Osteoblast (primary cell): Measurements from ENCODE around the gene NINJ1. TPM values are rescaled to one million over a fixed set of nuclear protein-coding genes. Genes with fewer than 3 reads are reported as not detected.

Experiments used
- DNase-seq: peaks from one replicate; pipeline ENCODE4 v3.0.0; 2011; ENCODE audit warnings: low spot score, mixed read lengths; ENCODE audit not compliant: insufficient read length; ENCODE audit errors: missing footprints
- H2AFZ ChIP-seq: 2 replicates; pipeline ENCODE4 v1.6.0; 2011; ENCODE audit warnings: mild to moderate bottlenecking, low read length
- H3K27ac ChIP-seq: 2 replicates; pipeline ENCODE4 v1.5.1; 2011; ENCODE audit warnings: mild to moderate bottlenecking, low read depth, low read length, moderate library complexity
- H3K27me3 ChIP-seq: 2 replicates; pipeline ENCODE4 v1.6.0; 2012; ENCODE audit warnings: mild to moderate bottlenecking, control low read depth, inconsistent platforms, low read length, moderate library complexity; ENCODE audit not compliant: insufficient read depth
- H3K36me3 ChIP-seq: 2 replicates; pipeline ENCODE4 v1.5.1; 2011; ENCODE audit warnings: mild to moderate bottlenecking, low read length, control low read depth, moderate library complexity; ENCODE audit not compliant: insufficient read depth
- H3K4me1 ChIP-seq: 2 replicates; pipeline ENCODE4 v1.5.1; 2011; ENCODE audit warnings: mild to moderate bottlenecking, low read length, control low read depth, moderate library complexity; ENCODE audit not compliant: insufficient read depth
- H3K4me2 ChIP-seq: 2 replicates; pipeline ENCODE4 v1.6.0; 2011; ENCODE audit warnings: mild to moderate bottlenecking, low read length; ENCODE audit not compliant: insufficient read depth
- H3K4me3 ChIP-seq: fragments of 200-600 bp; sonication (generic); 3 replicates; pipeline ENCODE4 v1.5.1; 2012; ENCODE audit warnings: mild to moderate bottlenecking, low read length, inconsistent platforms; ENCODE audit not compliant: insufficient read depth
- H3K79me2 ChIP-seq: 2 replicates; pipeline ENCODE4 v1.6.0; 2012; ENCODE audit warnings: mild to moderate bottlenecking, low read length, control low read depth, inconsistent platforms; ENCODE audit not compliant: insufficient read depth
- H3K9me3 ChIP-seq: 2 replicates; pipeline ENCODE4 v1.5.1; 2011; ENCODE audit warnings: low read depth, low read length, control low read depth
- H4K20me1 ChIP-seq: 2 replicates; pipeline ENCODE4 v1.6.0; 2012; ENCODE audit warnings: mild to moderate bottlenecking, low read length, control low read depth; ENCODE audit not compliant: insufficient read depth
- total RNA-seq: library from RNA; depleted of rRNA; stranded (reverse); fragments of >200 nt; gene quantifications from 2 replicates; pipeline ENCODE4 v1.2.3, GENCODE V29; 2012
- TF ChIP-seq, protein P1 (sequence below): IDR thresholded peaks from 2 replicates; pipeline ENCODE4 v1.5.1; 2011; ENCODE audit warnings: mild to moderate bottlenecking, low read depth, low read length, moderate library complexity; ENCODE audit errors: extremely low read depth

NINJ1 gene
- total RNA-seq, 1 donor: 34.7 TPM

DNA sequence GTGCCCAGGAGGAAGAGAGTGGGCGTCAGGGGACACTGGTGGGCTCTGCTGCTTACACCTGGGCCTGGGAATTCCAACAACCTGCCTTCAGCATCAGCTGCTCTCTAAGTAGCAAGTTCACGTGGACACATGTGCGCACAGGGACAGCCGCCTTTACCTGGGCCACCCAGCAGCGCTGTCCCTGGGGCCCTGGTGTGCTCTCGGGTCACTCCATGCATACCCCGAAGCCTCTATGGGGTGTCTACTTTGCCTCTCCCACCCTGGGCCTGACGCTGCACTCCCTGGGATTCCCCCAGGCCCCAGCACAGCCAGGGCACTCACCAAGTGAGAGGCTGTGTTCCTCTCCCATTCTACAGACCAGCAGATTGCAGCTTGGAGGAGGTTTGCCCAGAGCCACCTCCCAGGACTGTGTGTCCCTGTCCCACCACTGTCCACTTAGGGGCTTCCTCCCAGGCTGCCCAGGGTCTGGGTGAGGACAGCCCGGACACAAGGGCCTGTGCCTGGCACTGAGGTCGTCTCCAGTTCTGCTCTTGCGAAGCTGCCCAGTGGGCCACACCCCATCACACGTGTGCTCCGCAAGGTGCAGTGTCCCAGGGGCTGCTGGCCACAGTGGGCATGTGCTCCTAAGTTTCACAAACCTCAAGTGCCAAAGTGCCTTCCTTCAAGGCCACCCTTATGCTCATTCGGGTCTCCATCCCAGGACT lies 5.9 kb downstream of the NINJ1 start:
- H3K4me3 ChIP-seq: no peak overlapping the region
- H3K79me2 ChIP-seq: peaks cover 44% of the 10 kb centered on the region
- H3K4me1 ChIP-seq: peaks cover 11% of the 10 kb centered on the region
- H4K20me1 ChIP-seq: peaks cover 41% of the 10 kb centered on the region
- no peak overlapping the region for H3K4me2 ChIP-seq
- DNase-seq: peak; percentile 32
- H2AFZ ChIP-seq: no peak overlapping the region
- no peaks in the 10 kb centered on the region for H3K27me3 ChIP-seq
- peaks cover 2% of the 10 kb centered on the region for H3K36me3 ChIP-seq
- TF ChIP-seq, protein P1, sequence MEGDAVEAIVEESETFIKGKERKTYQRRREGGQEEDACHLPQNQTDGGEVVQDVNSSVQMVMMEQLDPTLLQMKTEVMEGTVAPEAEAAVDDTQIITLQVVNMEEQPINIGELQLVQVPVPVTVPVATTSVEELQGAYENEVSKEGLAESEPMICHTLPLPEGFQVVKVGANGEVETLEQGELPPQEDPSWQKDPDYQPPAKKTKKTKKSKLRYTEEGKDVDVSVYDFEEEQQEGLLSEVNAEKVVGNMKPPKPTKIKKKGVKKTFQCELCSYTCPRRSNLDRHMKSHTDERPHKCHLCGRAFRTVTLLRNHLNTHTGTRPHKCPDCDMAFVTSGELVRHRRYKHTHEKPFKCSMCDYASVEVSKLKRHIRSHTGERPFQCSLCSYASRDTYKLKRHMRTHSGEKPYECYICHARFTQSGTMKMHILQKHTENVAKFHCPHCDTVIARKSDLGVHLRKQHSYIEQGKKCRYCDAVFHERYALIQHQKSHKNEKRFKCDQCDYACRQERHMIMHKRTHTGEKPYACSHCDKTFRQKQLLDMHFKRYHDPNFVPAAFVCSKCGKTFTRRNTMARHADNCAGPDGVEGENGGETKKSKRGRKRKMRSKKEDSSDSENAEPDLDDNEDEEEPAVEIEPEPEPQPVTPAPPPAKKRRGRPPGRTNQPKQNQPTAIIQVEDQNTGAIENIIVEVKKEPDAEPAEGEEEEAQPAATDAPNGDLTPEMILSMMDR: no peak
- H3K27ac ChIP-seq: no peak overlapping the region
- no peaks in the 10 kb centered on the region for H3K9me3 ChIP-seq

DNA sequence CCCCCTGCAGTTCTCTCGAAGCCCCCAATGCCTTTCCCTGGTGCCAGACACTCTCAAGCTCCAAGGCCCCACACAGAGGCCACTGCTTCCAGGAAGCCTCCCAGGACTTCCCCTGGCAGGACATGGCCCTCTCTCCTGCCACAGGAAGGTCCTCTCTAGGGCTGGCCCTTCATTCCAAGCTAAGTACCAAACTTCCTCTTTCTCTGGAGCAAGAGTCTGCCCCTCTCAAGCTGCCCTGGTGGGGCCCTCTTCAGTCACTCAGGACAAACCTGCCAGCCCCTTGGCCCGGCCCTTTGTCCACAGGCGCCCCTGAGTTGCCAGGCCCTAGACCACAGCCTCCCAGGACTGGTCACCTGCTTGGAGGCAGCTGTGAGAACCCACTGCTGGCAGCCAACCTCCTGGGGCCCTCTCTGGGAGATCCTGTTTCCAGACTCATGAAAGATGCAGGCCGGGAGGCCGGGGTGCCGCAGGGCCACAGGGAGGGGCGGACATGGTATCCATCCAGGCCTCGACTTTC lies 6.6 kb downstream of the NINJ1 start:
- no peaks in the 10 kb centered on the region for H3K9me3 ChIP-seq
- TF ChIP-seq, protein P1: no peak
- H2AFZ ChIP-seq: no peak overlapping the region
- peak; percentile 64 for DNase-seq
- peaks cover 2% of the 10 kb centered on the region for H3K36me3 ChIP-seq
- H3K27ac ChIP-seq: no peak overlapping the region
- no peak overlapping the region for H3K4me3 ChIP-seq
- H3K4me2 ChIP-seq: no peak overlapping the region
- H4K20me1 ChIP-seq: peaks cover 41% of the 10 kb centered on the region
- H3K4me1 ChIP-seq: peaks cover 4% of the 10 kb centered on the region
- peaks cover 41% of the 10 kb centered on the region for H3K79me2 ChIP-seq
- H3K27me3 ChIP-seq: no peaks in the 10 kb centered on the region

DNA sequence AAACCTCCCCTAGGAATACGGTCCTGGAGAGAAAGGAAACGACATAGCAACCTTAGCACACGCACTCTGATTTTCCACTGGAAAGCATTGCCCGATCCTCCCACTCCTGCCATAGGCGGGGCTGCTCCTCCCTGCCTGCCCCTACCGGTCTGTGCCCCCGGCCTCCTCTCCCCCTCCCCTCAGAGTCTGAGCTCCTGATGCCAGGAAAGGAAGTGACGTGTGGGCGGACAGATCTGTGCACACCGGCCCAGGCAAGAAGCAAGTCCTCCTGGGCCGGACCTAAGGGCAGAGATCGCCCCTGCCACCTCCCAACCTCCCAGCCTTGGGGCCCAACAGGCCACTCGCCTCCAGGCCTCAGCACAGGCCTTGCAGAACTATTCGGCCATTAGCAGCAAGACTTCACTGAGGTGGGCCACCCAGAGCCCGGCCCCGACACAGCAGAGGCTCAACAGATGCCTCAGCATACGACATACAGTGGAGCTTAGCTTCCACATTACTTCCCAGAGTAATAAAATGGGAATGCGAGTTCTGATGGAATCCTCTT lies 7.2 kb downstream of the NINJ1 start:
- Histone ChIP-seq H3K27me3 (no peaks in the 10 kb centered on the region), H3K36me3 (peaks cover 2% of the 10 kb centered on the region), H3K4me1 (no peaks in the 10 kb centered on the region), H3K79me2 (peaks cover 35% of the 10 kb centered on the region), H3K4me2 (no peak overlapping the region), H3K4me3 (no peak overlapping the region), H2AFZ (no peak overlapping the region), H3K27ac (no peak overlapping the region), H3K9me3 (no peaks in the 10 kb centered on the region), H4K20me1 (peaks cover 40% of the 10 kb centered on the region)
- TF ChIP-seq, protein P1: no peak
- DNase-seq: peak; percentile 78

DNA sequence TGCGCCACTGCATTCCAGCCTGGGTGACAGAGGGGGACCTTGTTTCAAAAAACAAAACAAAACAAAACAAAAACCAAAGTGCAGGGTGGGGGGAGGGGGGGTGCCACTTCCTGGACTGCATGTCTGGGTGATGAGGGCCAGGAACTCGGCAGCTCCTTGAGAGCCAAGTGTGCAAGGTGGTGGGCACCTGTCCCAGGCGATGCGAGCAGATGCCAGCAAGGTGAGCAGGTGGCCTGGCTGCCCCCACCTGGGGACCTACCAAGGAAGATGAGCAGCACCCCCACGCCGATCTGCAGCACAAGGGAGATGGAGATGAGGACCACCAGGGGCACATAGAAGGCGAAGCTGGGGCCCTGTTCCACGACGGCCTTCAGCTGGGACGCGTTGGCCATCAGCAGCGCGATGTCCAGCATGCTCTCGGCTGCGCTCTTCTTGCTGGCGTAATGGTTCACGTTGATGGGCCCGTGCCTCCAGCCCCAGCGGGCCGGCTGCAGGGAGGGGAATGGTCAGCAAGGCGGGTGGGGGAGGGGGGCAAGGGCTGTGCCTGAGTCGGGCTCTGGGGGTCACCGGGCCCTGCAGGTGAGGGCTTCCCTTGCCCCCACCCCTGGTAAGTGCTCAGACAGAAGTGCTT lies 7.8 kb downstream of the NINJ1 start:
- DNase-seq: peak; percentile 71
- no peak overlapping the region for H2AFZ ChIP-seq
- no peaks in the 10 kb centered on the region for H3K4me1 ChIP-seq
- no peaks in the 10 kb centered on the region for H3K27me3 ChIP-seq
- no peak overlapping the region for H3K4me2 ChIP-seq
- peaks cover 2% of the 10 kb centered on the region for H3K36me3 ChIP-seq
- peaks cover 34% of the 10 kb centered on the region for H4K20me1 ChIP-seq
- no peaks in the 10 kb centered on the region for H3K9me3 ChIP-seq
- H3K27ac ChIP-seq: no peak overlapping the region
- H3K4me3 ChIP-seq: no peak overlapping the region
- peaks cover 29% of the 10 kb centered on the region for H3K79me2 ChIP-seq
- TF ChIP-seq, protein P1: no peak
